ENCODE data around the gene NDUFS2.
"Not testable (repeated sequence)": the region's sequence is repeated elsewhere in the genome, so short reads cannot be mapped to it uniquely, and the experiment has no call there.

Gene NDUFS2

DNA sequence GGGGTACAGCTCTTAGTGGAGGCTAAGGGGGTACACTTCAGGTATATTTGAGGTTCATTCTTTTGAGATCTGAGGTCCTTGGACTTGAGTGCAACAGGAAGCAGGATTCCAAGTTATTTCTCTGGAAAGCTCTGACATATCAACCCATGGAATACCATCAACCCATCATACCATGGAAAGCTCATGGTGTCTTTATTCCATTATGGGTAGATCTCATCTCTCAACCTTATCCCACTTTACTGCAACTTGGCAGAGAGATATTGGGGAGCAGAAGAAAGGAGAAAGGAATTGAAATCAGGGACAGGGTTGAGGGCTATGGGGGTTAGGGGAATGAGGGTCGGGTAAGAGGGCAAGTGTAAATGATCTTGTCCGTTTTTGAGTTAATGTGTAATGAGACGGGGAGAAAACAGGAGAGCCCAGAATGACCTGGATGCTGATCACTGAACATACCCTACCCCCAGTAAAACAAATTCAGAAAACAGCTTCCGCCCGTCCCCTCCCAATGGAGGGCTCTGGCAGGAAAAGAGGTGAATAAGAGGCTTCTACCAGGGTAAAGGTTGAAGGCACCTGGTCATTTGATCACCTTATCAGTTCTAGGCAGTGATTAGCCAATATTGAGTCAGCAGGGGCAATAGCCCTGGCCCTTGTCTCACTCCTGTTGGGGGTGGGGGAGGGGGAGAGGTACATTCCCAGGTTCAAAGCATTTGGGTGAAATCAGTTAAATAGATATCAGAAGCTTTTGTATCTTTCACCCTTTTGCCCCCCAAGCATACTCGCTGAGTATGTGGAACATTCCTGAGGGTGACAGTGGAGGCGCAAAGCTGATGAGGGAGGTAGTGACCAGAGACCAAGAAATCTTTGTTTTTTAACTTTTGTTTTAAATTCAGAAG is 21.9 kb downstream of the NDUFS2 start:
- Histone ChIP-seq H3K27me3 (no peaks in the 10 kb centered on the region), H3K4me1 (peaks cover 13% of the 10 kb centered on the region), H3K4me3 (ENCODE audit: low read depth, low read length) (no peak overlapping the region), H3K9me3 (no peaks in the 10 kb centered on the region), H3K36me3 (peaks cover 11% of the 10 kb centered on the region)
- no peak for DNase-seq
- TF ChIP-seq, protein P1, sequence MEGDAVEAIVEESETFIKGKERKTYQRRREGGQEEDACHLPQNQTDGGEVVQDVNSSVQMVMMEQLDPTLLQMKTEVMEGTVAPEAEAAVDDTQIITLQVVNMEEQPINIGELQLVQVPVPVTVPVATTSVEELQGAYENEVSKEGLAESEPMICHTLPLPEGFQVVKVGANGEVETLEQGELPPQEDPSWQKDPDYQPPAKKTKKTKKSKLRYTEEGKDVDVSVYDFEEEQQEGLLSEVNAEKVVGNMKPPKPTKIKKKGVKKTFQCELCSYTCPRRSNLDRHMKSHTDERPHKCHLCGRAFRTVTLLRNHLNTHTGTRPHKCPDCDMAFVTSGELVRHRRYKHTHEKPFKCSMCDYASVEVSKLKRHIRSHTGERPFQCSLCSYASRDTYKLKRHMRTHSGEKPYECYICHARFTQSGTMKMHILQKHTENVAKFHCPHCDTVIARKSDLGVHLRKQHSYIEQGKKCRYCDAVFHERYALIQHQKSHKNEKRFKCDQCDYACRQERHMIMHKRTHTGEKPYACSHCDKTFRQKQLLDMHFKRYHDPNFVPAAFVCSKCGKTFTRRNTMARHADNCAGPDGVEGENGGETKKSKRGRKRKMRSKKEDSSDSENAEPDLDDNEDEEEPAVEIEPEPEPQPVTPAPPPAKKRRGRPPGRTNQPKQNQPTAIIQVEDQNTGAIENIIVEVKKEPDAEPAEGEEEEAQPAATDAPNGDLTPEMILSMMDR (IDR thresholded peaks at IDR 0.05; ENCODE audit: low read depth, low read length): no peak

DNA sequence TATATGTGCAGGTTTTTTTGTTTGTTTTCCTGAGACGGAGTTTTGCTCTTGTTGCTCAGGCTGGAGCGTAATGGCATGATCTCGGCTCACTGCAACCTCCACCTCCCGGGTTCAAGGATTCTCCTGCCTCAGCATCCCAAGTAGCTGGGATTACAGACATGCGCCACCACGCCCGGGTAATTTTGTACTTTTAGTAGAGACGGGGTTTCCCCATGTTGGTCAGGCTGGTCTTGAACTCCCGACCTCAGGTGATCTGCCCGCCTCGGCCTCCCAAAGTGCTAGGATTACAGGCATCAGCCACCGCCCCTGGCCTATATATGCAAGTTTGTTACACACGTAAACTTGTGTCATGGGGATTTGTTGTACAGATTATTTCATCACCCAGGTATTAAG is 22.5 kb downstream of the NDUFS2 start:
- H3K36me3 ChIP-seq: peaks cover 14% of the 10 kb centered on the region
- not testable (repeated sequence) for H3K27me3 ChIP-seq; H3K9me3 ChIP-seq; H3K4me3 ChIP-seq (ENCODE audit: low read depth, low read length); DNase-seq
- H3K4me1 ChIP-seq: peaks cover 13% of the 10 kb centered on the region

DNA sequence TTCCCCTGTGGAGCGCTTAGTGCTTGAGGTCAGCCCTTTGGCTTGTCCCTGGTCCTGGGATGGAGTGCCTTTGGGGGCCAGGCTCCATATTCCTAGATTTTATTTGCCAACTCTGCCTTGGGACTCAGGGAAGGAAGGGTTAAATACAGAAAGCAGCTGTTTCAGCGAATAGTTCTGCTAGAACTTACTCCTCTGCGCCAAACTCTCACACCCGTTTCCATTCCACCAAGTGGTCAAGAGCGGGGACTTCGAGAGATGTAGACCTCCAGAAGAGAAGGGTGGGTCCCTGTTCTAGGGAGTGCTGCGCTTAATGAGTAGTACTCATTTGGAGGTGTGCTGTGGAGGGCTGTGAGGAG is 23.0 kb downstream of the NDUFS2 start:
- H3K9me3 ChIP-seq: no peaks in the 10 kb centered on the region
- H3K4me1 ChIP-seq: peaks cover 13% of the 10 kb centered on the region
- no peak for DNase-seq
- TF ChIP-seq, protein P1 (IDR thresholded peaks at IDR 0.05; ENCODE audit: low read depth, low read length): no peak
- H3K27me3 ChIP-seq: no peaks in the 10 kb centered on the region
- peaks cover 14% of the 10 kb centered on the region for H3K36me3 ChIP-seq
- H3K4me3 ChIP-seq (ENCODE audit: low read depth, low read length): peak overlapping the region; percentile 2; the same call in 1 of the 2 replicates

DNA sequence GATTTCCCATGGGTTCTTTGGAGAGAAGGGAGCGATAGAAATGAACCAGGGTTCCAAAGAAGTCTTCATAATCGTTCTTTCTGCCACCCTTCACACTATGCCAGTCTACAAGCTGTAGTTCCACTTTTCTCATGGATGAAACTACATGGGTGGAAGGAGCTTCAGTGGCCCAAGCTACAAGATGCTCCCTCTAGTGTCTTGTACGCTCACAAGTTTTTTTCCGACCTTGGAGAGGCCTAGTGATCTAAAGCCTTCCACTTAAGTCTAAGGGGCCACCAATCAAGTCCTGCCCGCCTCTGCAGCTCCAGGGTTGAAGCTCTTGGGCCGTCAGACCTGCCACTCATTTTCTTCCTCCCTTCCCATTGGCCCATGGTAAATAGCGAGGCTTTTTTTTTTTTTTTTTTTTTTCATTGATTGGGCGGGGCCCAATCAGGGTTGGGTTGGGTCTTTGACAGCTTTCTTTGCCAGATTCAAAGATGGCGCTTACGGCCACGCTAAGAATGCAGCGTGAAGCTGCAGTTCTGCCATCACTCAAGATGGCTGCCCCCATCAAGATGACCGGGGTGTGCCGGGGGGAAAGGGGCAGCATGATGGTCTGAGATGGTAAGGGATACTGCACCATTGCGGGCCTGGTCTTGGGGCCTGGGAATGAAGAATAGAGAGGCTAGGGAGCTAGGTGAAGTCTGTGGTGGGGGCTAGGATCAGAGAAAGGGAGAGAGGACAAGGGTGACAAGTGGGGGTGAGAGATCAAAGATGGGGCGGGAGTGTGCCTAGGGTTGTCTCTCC is 23.6 kb downstream of the NDUFS2 start, which contains the start of gene TOMM40L:
Gene TOMM40L, plus strand, starts transcription at position 527 of the 786 bp plus-strand sequence. CDS start 430 bp downstream, outside the sequence.
- Histone ChIP-seq H3K27me3 (no peaks in the 10 kb centered on the region), H3K9me3 (no peaks in the 10 kb centered on the region), H3K4me1 (peaks cover 13% of the 10 kb centered on the region), H3K36me3 (peaks cover 14% of the 10 kb centered on the region), H3K4me3 (ENCODE audit: low read depth, low read length) (peak within 1 kb of the TSS; percentile 96)
- TF ChIP-seq, protein P1 (IDR thresholded peaks at IDR 0.05; ENCODE audit: low read depth, low read length): peak; percentile 66
- peak; percentile 91 for DNase-seq

DNA sequence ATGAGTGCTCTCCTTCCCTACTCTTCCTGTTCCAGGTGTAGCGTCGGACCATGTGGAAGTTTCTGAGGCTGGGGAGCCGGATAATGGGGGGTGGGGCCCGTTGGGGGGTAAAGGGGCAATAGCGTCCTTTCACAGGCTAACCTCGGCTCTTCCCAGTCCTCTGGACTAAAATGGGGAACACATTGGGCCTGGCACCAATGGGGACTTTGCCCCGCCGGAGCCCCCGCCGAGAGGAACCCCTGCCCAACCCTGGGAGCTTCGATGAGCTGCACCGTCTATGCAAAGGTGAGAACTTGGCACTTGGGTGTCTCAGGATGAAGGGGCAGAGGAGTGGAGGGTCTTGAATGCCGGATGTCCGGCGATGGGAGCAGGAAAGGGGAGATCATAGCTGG is 24.1 kb downstream of the NDUFS2 start:
- Histone ChIP-seq H3K36me3 (peaks cover 14% of the 10 kb centered on the region), H3K9me3 (no peaks in the 10 kb centered on the region), H3K4me3 (ENCODE audit: low read depth, low read length) (peak overlapping the region; percentile 96), H3K27me3 (no peaks in the 10 kb centered on the region), H3K4me1 (peaks cover 13% of the 10 kb centered on the region)
- TF ChIP-seq, protein P1 (IDR thresholded peaks at IDR 0.05; ENCODE audit: low read depth, low read length): no peak
- no peak for DNase-seq

DNA sequence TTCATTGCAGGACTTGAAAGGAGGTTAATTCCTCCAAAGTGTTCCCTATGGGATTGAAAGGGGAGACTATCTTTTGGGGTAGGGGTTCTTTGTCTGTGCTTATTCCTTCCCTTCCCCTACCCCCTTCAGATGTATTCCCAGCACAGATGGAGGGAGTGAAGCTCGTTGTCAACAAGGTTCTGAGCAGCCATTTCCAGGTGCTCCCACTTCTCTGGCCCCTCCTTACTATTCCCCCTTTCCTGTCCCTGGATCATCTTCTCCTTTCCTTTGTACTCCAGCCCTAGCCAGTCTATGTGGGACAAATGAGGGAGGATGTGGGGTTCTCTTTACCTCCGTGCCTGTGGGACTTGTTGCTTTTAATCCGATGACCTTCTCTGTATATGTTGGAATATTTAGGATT is 24.6 kb downstream of the NDUFS2 start:
- DNase-seq: no peak

More for the DNA sequence above, 24.6 kb downstream of the NDUFS2 start:
- peaks cover 14% of the 10 kb centered on the region for H3K36me3 ChIP-seq
- TF ChIP-seq, protein P1 (IDR thresholded peaks at IDR 0.05; ENCODE audit: low read depth, low read length): no peak
- no peaks in the 10 kb centered on the region for H3K27me3 ChIP-seq
- H3K4me1 ChIP-seq: peaks cover 13% of the 10 kb centered on the region
- H3K4me3 ChIP-seq (ENCODE audit: low read depth, low read length): peak overlapping the region; percentile 96
- H3K9me3 ChIP-seq: no peaks in the 10 kb centered on the region

Data from BE2C (cell line).